ENCODE results near the gene FOXL1.
"Not testable (repeated sequence)": the region's sequence is repeated elsewhere in the genome, so short reads cannot be mapped to it uniquely, and the experiment has no call there.

Gene FOXL1

GRCh38 chr16:86581458-86581857 is 3.1 kb downstream of the FOXL1 start:
- no peak for DNase-seq (ENCODE audit: low read depth)

GRCh38 chr16:86584071-86584685 is 5.8 kb downstream of the FOXL1 start:
- no peak for DNase-seq (ENCODE audit: low read depth)

GRCh38 chr16:86584726-86585721 is 6.7 kb downstream of the FOXL1 start:
- DNase-seq (ENCODE audit: low read depth), result no peak

GRCh38 chr16:86585821-86586611 is 7.7 kb downstream of the FOXL1 start:
- no peak for DNase-seq (ENCODE audit: low read depth)

GRCh38 chr16:86587487-86587886 is 9.1 kb downstream of the FOXL1 start:
- DNase-seq (ENCODE audit: low read depth), result no peak

GRCh38 chr16:86587955-86588354 is 9.6 kb downstream of the FOXL1 start:
- DNase-seq (ENCODE audit: low read depth), result not testable (repeated sequence)

GRCh38 chr16:86590501-86591144 is 12.3 kb downstream of the FOXL1 start:
- DNase-seq (ENCODE audit: low read depth), result no peak

- DNase-seq (ENCODE audit: low read depth), result no peak
Measured at GRCh38 chr16:86591270-86591669, 12.9 kb downstream of the FOXL1 start.

GRCh38 chr16:86593913-86594620 is 15.7 kb downstream of the FOXL1 start:
- no peak for DNase-seq (ENCODE audit: low read depth)

- DNase-seq (ENCODE audit: low read depth), result no peak
Measured at GRCh38 chr16:86594721-86595120, 16.4 kb downstream of the FOXL1 start.

- DNase-seq (ENCODE audit: low read depth), result no peak
Measured at GRCh38 chr16:86595983-86596605, 17.7 kb downstream of the FOXL1 start.

GRCh38 chr16:86597126-86597879 is 19.0 kb downstream of the FOXL1 start:
- no peak for DNase-seq (ENCODE audit: low read depth)

GRCh38 chr16:86597880-86598606 is 19.7 kb downstream of the FOXL1 start:
- DNase-seq (ENCODE audit: low read depth), result no peak

GRCh38 chr16:86598607-86599565 is 20.5 kb downstream of the FOXL1 start:
- no peak for DNase-seq (ENCODE audit: low read depth)

- no peak for DNase-seq (ENCODE audit: low read depth)
Measured at GRCh38 chr16:86601356-86601755, 23.0 kb downstream of the FOXL1 start.

- no peak for DNase-seq (ENCODE audit: low read depth)
Measured at GRCh38 chr16:86602521-86602920, 24.2 kb downstream of the FOXL1 start.

GRCh38 chr16:86604436-86605193 is 26.3 kb downstream of the FOXL1 start:
- peak; percentile 16 for DNase-seq (ENCODE audit: low read depth)

Data from activated T-cell treated with anti-CD3 and anti-CD28 coated beads for 24 hours (primary cell).